ENCODE data around the gene ARHGAP12. TPM values are rescaled to one million over a fixed set of nuclear protein-coding genes. Genes with fewer than 3 reads are reported as not detected.

ARHGAP12 gene
- total RNA-seq, 6 experiments from 2014 or later = 16.0 to 18.9 (median 17.9) TPM

DNA sequence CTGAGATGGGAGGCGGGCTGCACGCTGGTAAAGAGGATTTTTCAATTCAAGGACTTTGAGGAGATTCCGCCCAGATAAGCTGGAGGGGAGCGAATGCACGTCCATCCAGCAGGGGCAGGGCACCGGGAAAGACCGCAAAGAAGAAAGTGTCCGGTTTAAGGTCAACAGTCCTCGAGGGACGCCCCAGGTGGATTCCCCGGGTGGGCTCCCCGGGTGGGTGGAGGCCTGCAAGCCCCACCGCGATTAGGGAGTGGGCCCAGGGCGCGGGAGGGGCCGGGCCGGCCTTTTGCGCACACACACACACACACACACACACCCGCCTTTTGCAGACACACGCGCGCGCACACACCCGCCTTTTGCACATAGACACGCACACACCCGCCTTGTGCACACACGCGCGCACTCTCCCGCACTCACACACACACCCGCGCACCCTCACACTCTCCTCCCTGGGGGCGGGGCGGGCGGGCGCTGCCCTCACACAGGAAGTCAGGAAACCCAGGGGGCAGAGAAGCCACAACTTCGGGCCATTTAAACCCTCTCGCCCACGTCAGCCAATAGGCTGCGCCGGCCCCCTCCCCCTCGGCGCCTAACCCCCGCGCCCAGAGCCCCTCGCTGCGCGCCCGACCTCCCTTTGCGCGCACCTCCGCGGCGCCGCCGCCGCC is 615 bp downstream of the ARHGAP12 start:
- Mint-ChIP-seq H3K4me1 (ENCODE audit: low read depth) (peaks cover 56% of the 10 kb centered on the region), H3K36me3 (ENCODE audit: low read depth) (no peaks in the 10 kb centered on the region), H3K27ac (peak overlapping the region; percentile 79), H3K4me3 (peak overlapping the region; percentile 92), H3K27me3 (ENCODE audit: insufficient read depth) (no peaks in the 10 kb centered on the region; the same call in 1 of the 2 replicates), H3K9me3 (no peaks in the 10 kb centered on the region)
- TF ChIP-seq CTCF (IDR thresholded peaks at IDR 0.05) = peak; percentile 58
- peak; percentile 43 for DNase-seq

DNA sequence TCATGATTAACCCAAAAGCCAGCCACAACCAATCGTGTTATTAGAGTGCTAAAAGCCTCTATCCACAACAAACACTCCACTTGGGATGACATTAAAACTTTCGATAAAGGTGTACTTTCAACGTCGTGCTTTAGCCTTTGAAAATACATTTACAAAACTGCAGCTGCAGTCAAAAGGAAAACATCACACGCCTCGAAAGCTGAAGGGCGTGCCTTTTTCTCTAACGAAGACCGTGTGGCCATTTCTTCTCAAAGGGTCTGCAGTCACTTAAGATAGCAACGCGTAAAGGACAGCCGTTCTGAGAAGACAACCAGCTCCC is 1.1 kb downstream of the ARHGAP12 start:
- peak overlapping the region; percentile 92 for H3K4me3 Mint-ChIP-seq
- TF ChIP-seq CTCF (IDR thresholded peaks at IDR 0.05) = no peak
- H3K36me3 Mint-ChIP-seq (ENCODE audit: low read depth) = no peaks in the 10 kb centered on the region
- no peaks in the 10 kb centered on the region; the same call in 1 of the 2 replicates for H3K27me3 Mint-ChIP-seq (ENCODE audit: insufficient read depth)
- H3K9me3 Mint-ChIP-seq = no peaks in the 10 kb centered on the region
- H3K4me1 Mint-ChIP-seq (ENCODE audit: low read depth) = peaks cover 56% of the 10 kb centered on the region
- DNase-seq = no peak
- peak overlapping the region; percentile 79 for H3K27ac Mint-ChIP-seq

- no peak for TF ChIP-seq CTCF (IDR thresholded peaks at IDR 0.05)
- DNase-seq = no peak
- no peaks in the 10 kb centered on the region; the same call in 1 of the 2 replicates for H3K27me3 Mint-ChIP-seq (ENCODE audit: insufficient read depth)
- H3K9me3 Mint-ChIP-seq = no peaks in the 10 kb centered on the region
- H3K4me3 Mint-ChIP-seq = peak overlapping the region; percentile 92
- no peaks in the 10 kb centered on the region for H3K36me3 Mint-ChIP-seq (ENCODE audit: low read depth)
- H3K27ac Mint-ChIP-seq = peak overlapping the region; percentile 79
- peaks cover 58% of the 10 kb centered on the region for H3K4me1 Mint-ChIP-seq (ENCODE audit: low read depth)
Observed at GRCh38 chr10:31926765-31927564, 1.7 kb downstream of the ARHGAP12 start.

GRCh38 chr10:31926160-31926559 is 2.5 kb downstream of the ARHGAP12 start:
- Mint-ChIP-seq H3K27ac (no peak overlapping the region), H3K4me3 (peak overlapping the region; percentile 92), H3K9me3 (no peaks in the 10 kb centered on the region), H3K36me3 (ENCODE audit: low read depth) (no peaks in the 10 kb centered on the region), H3K27me3 (ENCODE audit: insufficient read depth) (no peaks in the 10 kb centered on the region; the same call in 1 of the 2 replicates), H3K4me1 (ENCODE audit: low read depth) (peaks cover 65% of the 10 kb centered on the region)
- no peak for DNase-seq
- TF ChIP-seq CTCF (IDR thresholded peaks at IDR 0.05) = no peak

DNA sequence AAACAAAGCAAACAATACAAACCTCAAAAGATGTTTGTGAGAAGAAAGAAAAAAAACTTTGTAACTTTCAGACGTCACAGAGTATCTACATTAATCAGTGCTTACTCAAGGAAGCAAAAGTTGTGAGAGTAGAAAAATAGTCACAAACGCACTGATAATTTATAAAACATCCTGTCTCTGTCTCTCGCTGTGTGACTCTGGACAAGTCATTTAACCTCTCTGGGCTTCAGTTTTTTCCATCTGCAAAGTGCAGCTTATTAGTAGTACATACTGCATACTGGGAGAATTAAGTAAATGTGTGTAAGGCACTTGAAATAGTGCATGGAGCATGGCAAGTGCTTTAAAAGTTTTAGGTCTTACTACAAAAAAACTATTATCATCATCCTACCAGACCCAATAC is 3.8 kb downstream of the ARHGAP12 start:
- Mint-ChIP-seq H3K27me3 (ENCODE audit: insufficient read depth) (no peaks in the 10 kb centered on the region; the same call in 1 of the 2 replicates), H3K4me3 (no peak overlapping the region), H3K9me3 (no peaks in the 10 kb centered on the region), H3K36me3 (ENCODE audit: low read depth) (no peaks in the 10 kb centered on the region), H3K4me1 (ENCODE audit: low read depth) (peaks cover 60% of the 10 kb centered on the region), H3K27ac (no peak overlapping the region)
- DNase-seq = no peak
- TF ChIP-seq CTCF (IDR thresholded peaks at IDR 0.05) = no peak
